Cardiac muscle cell (in vitro differentiated cells and primary cell): ENCODE data around the gene ZNF316. TPM values are rescaled to one million over a fixed set of nuclear protein-coding genes. Genes with fewer than 3 reads are reported as not detected.

Source experiments
- DNase-seq, 2 donors: peaks; one replicate each; pipeline versions ENCODE4 v3.0.0 to v3.0.0-alpha.2; 2010 to 2017; ENCODE audit warnings: low read depth in 1 of 2, low spot score in 1 of 2
- H3K27ac ChIP-seq: fragments of 200-600 bp; sonication (generic); 2 replicates; pipeline ENCODE4 v1.5.1; 2016
- H3K27me3 ChIP-seq: fragments of 200-600 bp; sonication (generic); 2 replicates; pipeline ENCODE4 v1.6.0; 2016; ENCODE audit warnings: control low read depth
- H3K36me3 ChIP-seq: fragments of 200-600 bp; sonication (generic); 2 replicates; pipeline ENCODE4 v1.5.1; 2016; ENCODE audit warnings: control low read depth
- H3K4me1 ChIP-seq: fragments of 200-600 bp; sonication (generic); 2 replicates; pipeline ENCODE4 v1.8.1; 2017; ENCODE audit warnings: low read depth, mild to moderate bottlenecking, mixed run types
- H3K4me3 ChIP-seq: fragments of 200-600 bp; sonication (generic); 2 replicates; pipeline ENCODE4 v1.5.1; 2016; ENCODE audit warnings: mild to moderate bottlenecking
- H3K9me3 ChIP-seq: fragments of 200-600 bp; sonication (generic); 2 replicates; pipeline ENCODE4 v1.5.1; 2017; ENCODE audit warnings: low read depth, mild to moderate bottlenecking, control low read depth
- CTCF ChIP-seq: IDR thresholded peaks from 2 replicates; pipeline ENCODE4 v1.5.1; 2012; ENCODE audit warnings: low read depth, mild to moderate bottlenecking, low read length
- polyA plus RNA-seq: library from polyadenylated mRNA; unstranded; fragments of >200 nt; fragmentation: Nextera tagmentation; extraction: Ambion mirVana; gene quantifications from 2 replicates; pipeline ENCODE4 v1.2.1, GENCODE V29; 2016
- total RNA-seq: library from RNA; depleted of rRNA; stranded (reverse); fragments of >200 nt; gene quantifications from 2 replicates; pipeline ENCODE4 v1.2.3, GENCODE V29; 2016

Gene ZNF316
- total and polyA plus RNA-seq, 2 experiments from 2014 or later: 24.9 to 40.6 TPM

GRCh38 chr7:6640246-6640721 lies 3.2 kb downstream of the ZNF316 start:
- TF ChIP-seq CTCF: no peak
- Histone ChIP-seq H3K27ac (no peak overlapping the region), H3K4me1 (peaks cover 11% of the 10 kb centered on the region), H3K4me3 (no peak overlapping the region), H3K27me3 (no peaks in the 10 kb centered on the region), H3K36me3 (peaks cover 16% of the 10 kb centered on the region), H3K9me3 (no peaks in the 10 kb centered on the region)
- DNase-seq: peak in 1 of 2 donors; percentile 74

- Histone ChIP-seq H3K4me3 (no peak overlapping the region), H3K27ac (no peak overlapping the region), H3K36me3 (peaks cover 18% of the 10 kb centered on the region), H3K9me3 (no peaks in the 10 kb centered on the region), H3K27me3 (no peaks in the 10 kb centered on the region), H3K4me1 (peaks cover 8% of the 10 kb centered on the region)
- DNase-seq: no peak
- TF ChIP-seq CTCF: no peak
These were observed 4.4 kb downstream of the ZNF316 start for GRCh38 chr7:6641305-6642035.

DNA sequence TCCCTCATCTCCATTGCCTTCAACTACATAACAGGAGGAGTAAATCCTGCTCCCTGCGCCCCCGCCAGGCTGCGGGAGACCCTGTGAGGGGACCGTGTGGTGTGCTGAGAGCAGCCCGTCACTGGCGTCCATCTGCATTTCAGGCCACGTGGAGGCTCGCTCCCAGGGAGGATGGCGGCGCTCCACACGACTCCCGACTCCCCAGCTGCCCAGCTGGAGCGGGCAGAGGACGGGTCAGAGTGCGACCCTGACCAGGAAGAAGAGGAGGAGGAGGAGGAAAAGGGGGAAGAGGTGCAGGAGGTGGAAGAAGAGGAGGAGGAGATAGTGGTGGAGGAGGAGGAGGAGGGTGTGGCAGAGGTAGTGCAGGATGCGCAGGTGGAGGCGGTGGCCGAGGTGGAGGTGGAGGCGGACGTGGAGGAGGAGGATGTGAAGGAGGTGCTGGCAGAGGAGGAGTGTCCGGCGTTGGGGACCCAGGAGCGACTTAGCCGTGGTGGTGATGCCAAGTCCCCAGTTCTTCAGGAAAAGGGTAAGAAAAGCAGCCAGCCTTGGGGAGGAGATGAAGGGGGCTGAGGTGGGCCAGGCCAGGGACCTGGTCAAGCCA lies 5.2 kb downstream of the ZNF316 start:
- peaks cover 18% of the 10 kb centered on the region for H3K36me3 ChIP-seq
- H3K27me3 ChIP-seq: no peaks in the 10 kb centered on the region
- H3K27ac ChIP-seq: no peak overlapping the region
- no peak for TF ChIP-seq CTCF
- H3K4me1 ChIP-seq: peaks cover 7% of the 10 kb centered on the region
- no peaks in the 10 kb centered on the region for H3K9me3 ChIP-seq
- no peak overlapping the region for H3K4me3 ChIP-seq
- no peak for DNase-seq

DNA sequence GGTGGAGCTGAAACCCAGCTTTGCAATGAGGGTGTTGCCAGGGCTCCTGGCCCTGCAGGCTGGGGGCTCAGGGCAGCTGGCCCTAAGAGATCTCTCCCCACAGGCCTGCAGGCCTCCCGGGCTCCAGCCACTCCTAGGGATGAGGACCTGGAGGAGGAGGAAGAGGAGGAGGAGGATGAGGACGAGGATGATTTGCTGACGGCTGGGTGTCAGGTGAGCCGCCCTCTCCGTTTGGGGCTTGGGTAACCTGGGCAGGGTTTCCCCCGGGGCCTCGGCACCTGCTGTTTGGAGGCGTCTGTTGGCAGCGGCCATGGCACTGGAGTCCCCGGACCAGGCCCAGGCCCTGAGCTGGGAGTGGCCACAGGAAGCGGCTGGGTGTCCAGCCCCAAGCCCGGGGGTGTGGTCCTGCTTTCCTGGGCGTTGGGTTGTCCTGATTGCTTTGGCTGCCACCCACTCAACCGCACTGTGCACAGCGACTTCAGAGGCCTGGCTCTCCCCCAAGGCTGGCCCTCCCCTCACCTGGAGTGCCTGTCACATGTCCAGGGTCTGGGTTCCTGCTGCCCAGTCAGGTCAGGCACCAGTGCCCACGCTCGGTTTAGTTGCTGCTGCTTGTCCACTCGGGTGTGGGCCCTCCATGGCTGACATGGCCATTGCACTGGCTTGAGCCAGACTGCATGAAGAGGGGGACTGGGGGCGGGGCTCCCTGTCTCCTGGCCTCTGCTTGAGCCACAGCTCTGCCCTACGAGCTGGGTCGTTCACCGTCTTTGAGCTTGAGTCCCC lies 5.9 kb downstream of the ZNF316 start:
- Histone ChIP-seq H3K4me1 (peaks cover 4% of the 10 kb centered on the region), H3K27me3 (no peaks in the 10 kb centered on the region), H3K36me3 (peaks cover 18% of the 10 kb centered on the region), H3K27ac (no peak overlapping the region), H3K4me3 (no peak overlapping the region), H3K9me3 (no peaks in the 10 kb centered on the region)
- DNase-seq: no peak
- TF ChIP-seq CTCF: no peak

DNA sequence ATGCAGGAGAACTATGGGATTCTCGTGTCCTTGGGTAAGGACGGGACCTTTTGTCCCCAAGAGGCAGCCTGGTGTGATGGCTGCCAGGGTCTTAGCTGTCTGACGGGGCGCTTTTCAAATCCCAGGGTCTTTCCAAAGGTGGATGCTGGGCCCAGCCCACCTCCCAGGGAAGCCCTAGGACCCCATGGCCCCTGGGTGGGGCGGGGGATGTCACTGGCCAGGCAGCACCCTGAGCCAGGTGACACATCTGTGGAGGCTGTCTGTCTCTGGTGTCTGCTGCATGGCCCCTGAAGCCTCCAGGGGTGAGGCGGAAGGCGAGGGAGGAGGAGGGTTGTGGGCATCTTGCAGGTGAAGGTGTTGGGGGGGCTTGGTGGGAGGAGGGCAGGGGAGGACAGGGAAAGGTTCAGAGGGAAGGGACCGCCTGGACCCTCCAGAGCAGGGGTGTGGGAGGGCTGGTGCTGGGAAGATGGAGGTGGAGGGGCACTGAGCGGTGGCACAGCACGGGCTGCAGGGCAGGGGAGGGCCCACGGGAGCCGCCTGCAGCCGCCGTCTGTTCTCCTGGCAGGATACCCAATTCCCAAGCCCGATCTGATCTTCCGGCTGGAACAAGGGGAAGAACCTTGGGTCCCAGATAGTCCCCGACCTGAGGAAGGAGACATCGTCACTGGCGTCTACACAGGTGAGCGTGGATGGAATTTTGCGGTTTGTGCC lies 7.0 kb downstream of the ZNF316 start:
- Histone ChIP-seq H3K4me1 (no peaks in the 10 kb centered on the region), H3K27ac (no peak overlapping the region), H3K4me3 (no peak overlapping the region), H3K36me3 (peaks cover 18% of the 10 kb centered on the region), H3K27me3 (no peaks in the 10 kb centered on the region), H3K9me3 (no peaks in the 10 kb centered on the region)
- no peak for TF ChIP-seq CTCF
- no peak for DNase-seq
